ENCODE measurements around the gene MS4A3. TPM values are rescaled to one million over a fixed set of nuclear protein-coding genes. Genes with fewer than 3 reads are reported as not detected.

The MS4A3 gene
- total RNA-seq, 1 experiment from 2014 or later = not detected

DNA sequence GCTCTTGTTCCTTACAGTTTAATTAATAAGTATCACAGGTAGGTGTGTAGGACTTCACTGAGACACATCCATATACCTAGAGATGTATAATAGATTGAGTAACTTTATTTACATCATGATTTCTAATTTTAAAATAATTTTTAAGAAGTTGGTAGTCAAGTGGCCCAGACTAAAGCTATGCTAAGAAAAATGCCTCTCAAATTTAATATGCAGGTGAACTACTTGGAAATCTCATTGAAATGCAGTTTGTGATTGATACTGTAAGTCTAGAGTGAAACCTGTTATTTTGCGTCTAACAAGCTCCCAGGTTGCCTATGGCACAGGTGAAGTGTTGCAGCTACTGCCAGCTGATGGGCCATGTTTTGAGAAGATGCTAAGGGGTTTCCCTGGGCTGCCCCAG, 39.6 kb upstream of the MS4A3 start, which contains the start of gene OOSP4B:
TSS of gene OOSP4B (plus strand) at position 301 of the 400 bp plus-strand sequence.
- no peak within 1 kb of the TSS for H3T11ph ChIP-seq (ENCODE audit: low read length)
- no peak within 1 kb of the TSS for H3K27ac ChIP-seq (ENCODE audit: insufficient read length, low read depth, low read length)
- no peaks in the 10 kb centered on the region for H3K23me2 ChIP-seq (ENCODE audit: insufficient read length, low read depth, low read length, poor library complexity, severe bottlenecking)
- no peak within 1 kb of the TSS for H3K18ac ChIP-seq (ENCODE audit: insufficient read length, low read depth, low read length)
- H4K91ac ChIP-seq (ENCODE audit: insufficient read length, low read depth, low read length) = no peak within 1 kb of the TSS
- no peaks in the 10 kb centered on the region for H4K20me1 ChIP-seq (ENCODE audit: control insufficient read depth, insufficient read depth, insufficient read length)
- peaks cover 0 to 5% (median 0%) of the 10 kb centered on the region in 3 experiments; a peak in 2 of 7 replicates for H3K36me3 Mint-ChIP-seq (ENCODE audit: insufficient read depth in 1 of 3, low read depth in 3 of 3)
- H3K4me1 ChIP-seq (ENCODE audit: insufficient read depth, low read length) = peaks cover 3% of the 10 kb centered on the region; the same call in 1 of the 2 replicates
- no peak within 1 kb of the TSS for H3K23ac ChIP-seq (ENCODE audit: insufficient read length, low read depth, low read length)
- no peaks in the 10 kb centered on the region for H3K79me2 ChIP-seq (ENCODE audit: insufficient read depth, low read length)
- no peak within 1 kb of the TSS for H3K56ac ChIP-seq (ENCODE audit: insufficient read length, low read depth, low read length)
- H2BK120ac ChIP-seq (ENCODE audit: low read depth, low read length, poor library complexity, severe bottlenecking) = no peak within 1 kb of the TSS
- peaks cover 3 to 4% of the 10 kb centered on the region in 2 experiments; a peak in 2 of 5 replicates for H3K9me3 Mint-ChIP-seq
- TF ChIP-seq, protein P1, sequence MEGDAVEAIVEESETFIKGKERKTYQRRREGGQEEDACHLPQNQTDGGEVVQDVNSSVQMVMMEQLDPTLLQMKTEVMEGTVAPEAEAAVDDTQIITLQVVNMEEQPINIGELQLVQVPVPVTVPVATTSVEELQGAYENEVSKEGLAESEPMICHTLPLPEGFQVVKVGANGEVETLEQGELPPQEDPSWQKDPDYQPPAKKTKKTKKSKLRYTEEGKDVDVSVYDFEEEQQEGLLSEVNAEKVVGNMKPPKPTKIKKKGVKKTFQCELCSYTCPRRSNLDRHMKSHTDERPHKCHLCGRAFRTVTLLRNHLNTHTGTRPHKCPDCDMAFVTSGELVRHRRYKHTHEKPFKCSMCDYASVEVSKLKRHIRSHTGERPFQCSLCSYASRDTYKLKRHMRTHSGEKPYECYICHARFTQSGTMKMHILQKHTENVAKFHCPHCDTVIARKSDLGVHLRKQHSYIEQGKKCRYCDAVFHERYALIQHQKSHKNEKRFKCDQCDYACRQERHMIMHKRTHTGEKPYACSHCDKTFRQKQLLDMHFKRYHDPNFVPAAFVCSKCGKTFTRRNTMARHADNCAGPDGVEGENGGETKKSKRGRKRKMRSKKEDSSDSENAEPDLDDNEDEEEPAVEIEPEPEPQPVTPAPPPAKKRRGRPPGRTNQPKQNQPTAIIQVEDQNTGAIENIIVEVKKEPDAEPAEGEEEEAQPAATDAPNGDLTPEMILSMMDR (conservative IDR thresholded peaks at IDR 0.05) = no peak
- H3K27me3 ChIP-seq (ENCODE audit: insufficient read depth, low read length) = no peaks in the 10 kb centered on the region
- H3K9ac ChIP-seq (ENCODE audit: extremely low read depth, insufficient read length, low read length) = no peak within 1 kb of the TSS
- no peak within 1 kb of the TSS for H3K4me3 Mint-ChIP-seq
- no peak within 1 kb of the TSS for H2BK20ac ChIP-seq (ENCODE audit: low read depth, low read length, poor library complexity, severe bottlenecking)
- no peak for DNase-seq
- no peak within 1 kb of the TSS for H2BK5ac ChIP-seq (ENCODE audit: insufficient read length, low read length)
- no peak within 1 kb of the TSS for H2AFZ ChIP-seq (ENCODE audit: low read length)
- no peak within 1 kb of the TSS; a peak in 1 of 7 replicates for H3K27ac Mint-ChIP-seq
- no peak within 1 kb of the TSS for H3K4ac ChIP-seq (ENCODE audit: low read depth, low read length)
- no peak within 1 kb of the TSS for H4K5ac ChIP-seq (ENCODE audit: insufficient read length, low read depth, low read length)
- no peak within 1 kb of the TSS for H2BK15ac ChIP-seq (ENCODE audit: low read depth, low read length)
- no peaks in the 10 kb centered on the region for H3K27me3 Mint-ChIP-seq (ENCODE audit: low read depth)
- H3K4me1 Mint-ChIP-seq = peaks cover 11 to 18% of the 10 kb centered on the region in 2 experiments
- no peak within 1 kb of the TSS for H3K14ac ChIP-seq (ENCODE audit: insufficient read depth, low read length)
- H3K9me3 ChIP-seq (ENCODE audit: control insufficient read depth, low read depth, low read length) = no peaks in the 10 kb centered on the region
- H3K79me1 ChIP-seq (ENCODE audit: insufficient read depth, low read depth, low read length, poor library complexity, severe bottlenecking) = no peaks in the 10 kb centered on the region
- WGBS (ENCODE audit: extremely low coverage, insufficient read length, low lambda C conversion rate) = no CpG with 5 or more reads among the region's 1 CpG
- H3K4me2 ChIP-seq (ENCODE audit: insufficient read depth, insufficient read length, low read length) = no peak within 1 kb of the TSS
- H2AK5ac ChIP-seq (ENCODE audit: insufficient read length, low read length) = no peak within 1 kb of the TSS
- H4K8ac ChIP-seq (replicated peaks; ENCODE audit: insufficient read length, low read depth, low read length) = no peak within 1 kb of the TSS
- no peak within 1 kb of the TSS for H2BK12ac ChIP-seq (ENCODE audit: insufficient read length, low read depth, low read length)

Data from H9 (cell line).